Peyer's patch (tissue), 4 donors: ENCODE results near the gene NHEJ1. TPM values are rescaled to one million over a fixed set of nuclear protein-coding genes. Genes with fewer than 3 reads are reported as not detected.
A peak's percentile ranks its signal among the peaks of the same experiment; 100 is the strongest.

Experiments used
- DNase-seq, 3 donors: peaks; one replicate each; pipeline ENCODE4 v3.0.0-alpha.2; 2017 to 2019
- H3K27ac ChIP-seq, 4 donors: fragments of 200-600 bp; sonication (generic); one replicate each; pipeline ENCODE4 v1.5.1; 2016 to 2019
- H3K27me3 ChIP-seq, 2 donors: fragments of 200-600 bp; sonication (generic); one replicate each; pipeline ENCODE4 v1.5.1; 2019
- H3K36me3 ChIP-seq, 3 donors: fragments of 200-600 bp; sonication (generic); one replicate each; pipeline ENCODE4 v1.5.1; 2016 to 2019
- H3K4me1 ChIP-seq, 4 donors: fragments of 200-600 bp; sonication (generic); one replicate each; pipeline ENCODE4 v1.5.1; 2016 to 2019
- H3K4me3 ChIP-seq, 4 donors: fragments of 200-600 bp; sonication (generic); 1 replicate in 3 of 4; 2 replicates in 1 of 4; pipeline ENCODE4 v1.5.1; 2016 to 2019; ENCODE audit warnings: mild to moderate bottlenecking in 1 of 4
- H3K9me3 ChIP-seq, 4 donors: fragments of 200-600 bp; sonication (generic); one replicate each; pipeline ENCODE4 v1.5.1; 2016 to 2019; ENCODE audit warnings: mild to moderate bottlenecking in 1 of 4
- POLR2A ChIP-seq, 2 donors: fragments of 450-650 bp; IDR thresholded peaks; one replicate each; pipeline ENCODE4 v1.5.1; 2017; ENCODE audit warnings: antibody characterized with exemption in 2 of 2, mild to moderate bottlenecking in 2 of 2, moderate library complexity in 2 of 2
- total RNA-seq, 4 donors: library from RNA; depleted of rRNA; stranded (reverse); fragments of >200 nt; gene quantifications; one replicate each; pipeline ENCODE4 v1.1.0, GENCODE V29; 2016
- TF ChIP-seq, protein P1 (sequence below), 6 experiments: fragments of 450-650 bp in 4 of 6; fragments of 200-600 bp in 2 of 6; sonication (generic) in 1 of 6; IDR thresholded peaks; one replicate each; pipeline ENCODE4 v1.5.1; 2017 to 2019; ENCODE audit warnings: antibody characterized with exemption in 6 of 6, mild to moderate bottlenecking in 3 of 6, moderate library complexity in 1 of 6

The NHEJ1 gene
- total RNA-seq, 4 donors from 2014 or later = 28.1 to 91.6 (median 67.2) TPM

DNA sequence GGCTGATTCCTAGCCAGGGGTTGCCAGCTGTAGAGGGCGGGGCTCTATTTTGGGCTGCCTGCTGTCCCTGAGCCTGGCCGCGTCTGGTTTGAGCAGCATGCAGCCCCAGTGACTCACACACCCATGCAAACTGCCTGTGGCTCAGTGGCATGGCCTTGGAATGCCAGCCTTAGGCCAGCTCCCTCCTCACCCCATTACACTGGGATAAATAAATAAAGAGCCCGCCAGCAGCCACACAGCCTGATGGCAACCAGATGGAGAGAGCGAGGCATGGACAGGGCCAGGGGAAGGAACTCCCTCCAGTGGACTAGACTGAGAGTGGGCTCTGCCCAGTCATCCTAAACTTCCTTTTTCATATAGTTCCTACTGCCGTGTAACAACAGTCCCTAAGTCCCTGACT lies 18.3 kb downstream of the NHEJ1 start:
- H3K36me3 ChIP-seq = peaks cover 0 to 68% (median 0%) of the 10 kb centered on the region in 3 donors
- no peak for DNase-seq

DNA sequence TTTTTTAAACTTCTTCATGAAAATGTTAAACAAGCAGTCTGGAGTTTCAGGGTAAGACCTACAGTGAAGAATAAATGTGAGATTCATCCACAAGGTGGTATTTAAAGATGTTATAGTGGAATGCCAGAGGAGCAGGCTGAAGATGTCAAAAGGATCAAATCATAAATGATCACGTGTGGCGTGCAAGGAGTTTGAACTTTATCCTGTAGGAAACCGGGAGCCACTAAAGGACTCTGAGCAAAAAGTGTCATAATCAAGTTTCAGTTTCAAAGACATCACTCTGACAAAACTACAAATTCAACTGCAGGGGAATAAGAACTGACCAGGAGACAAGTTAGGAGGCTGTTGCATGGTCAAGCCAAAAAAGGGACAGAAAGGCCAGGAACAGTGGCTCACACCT lies 19.9 kb downstream of the NHEJ1 start:
- TF ChIP-seq, protein P1, sequence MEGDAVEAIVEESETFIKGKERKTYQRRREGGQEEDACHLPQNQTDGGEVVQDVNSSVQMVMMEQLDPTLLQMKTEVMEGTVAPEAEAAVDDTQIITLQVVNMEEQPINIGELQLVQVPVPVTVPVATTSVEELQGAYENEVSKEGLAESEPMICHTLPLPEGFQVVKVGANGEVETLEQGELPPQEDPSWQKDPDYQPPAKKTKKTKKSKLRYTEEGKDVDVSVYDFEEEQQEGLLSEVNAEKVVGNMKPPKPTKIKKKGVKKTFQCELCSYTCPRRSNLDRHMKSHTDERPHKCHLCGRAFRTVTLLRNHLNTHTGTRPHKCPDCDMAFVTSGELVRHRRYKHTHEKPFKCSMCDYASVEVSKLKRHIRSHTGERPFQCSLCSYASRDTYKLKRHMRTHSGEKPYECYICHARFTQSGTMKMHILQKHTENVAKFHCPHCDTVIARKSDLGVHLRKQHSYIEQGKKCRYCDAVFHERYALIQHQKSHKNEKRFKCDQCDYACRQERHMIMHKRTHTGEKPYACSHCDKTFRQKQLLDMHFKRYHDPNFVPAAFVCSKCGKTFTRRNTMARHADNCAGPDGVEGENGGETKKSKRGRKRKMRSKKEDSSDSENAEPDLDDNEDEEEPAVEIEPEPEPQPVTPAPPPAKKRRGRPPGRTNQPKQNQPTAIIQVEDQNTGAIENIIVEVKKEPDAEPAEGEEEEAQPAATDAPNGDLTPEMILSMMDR (IDR thresholded peaks at IDR 0.05) = no peak
- DNase-seq = peak in 1 of 3 donors; percentile 77
- Histone ChIP-seq H3K36me3 (peaks cover 0 to 52% (median 0%) of the 10 kb centered on the region in 3 donors), H3K4me1 (peaks cover 0 to 7% (median 0%) of the 10 kb centered on the region in 4 donors), H3K4me3 (no peak overlapping the region), H3K27me3 (no peaks in the 10 kb centered on the region), H3K9me3 (no peaks in the 10 kb centered on the region), H3K27ac (peak overlapping the region in 2 of 4 donors; percentile 32 to 81)

More for the DNA sequence above, 18.3 kb downstream of the NHEJ1 start:
- Histone ChIP-seq H3K27me3 (no peaks in the 10 kb centered on the region), H3K4me3 (no peak overlapping the region), H3K4me1 (peaks cover 0 to 7% (median 0%) of the 10 kb centered on the region in 4 donors), H3K9me3 (no peaks in the 10 kb centered on the region), H3K27ac (no peak overlapping the region)
- TF ChIP-seq, protein P1 (IDR thresholded peaks at IDR 0.05) = no peak
- no peak for TF ChIP-seq POLR2A (IDR thresholded peaks at IDR 0.05)

DNA sequence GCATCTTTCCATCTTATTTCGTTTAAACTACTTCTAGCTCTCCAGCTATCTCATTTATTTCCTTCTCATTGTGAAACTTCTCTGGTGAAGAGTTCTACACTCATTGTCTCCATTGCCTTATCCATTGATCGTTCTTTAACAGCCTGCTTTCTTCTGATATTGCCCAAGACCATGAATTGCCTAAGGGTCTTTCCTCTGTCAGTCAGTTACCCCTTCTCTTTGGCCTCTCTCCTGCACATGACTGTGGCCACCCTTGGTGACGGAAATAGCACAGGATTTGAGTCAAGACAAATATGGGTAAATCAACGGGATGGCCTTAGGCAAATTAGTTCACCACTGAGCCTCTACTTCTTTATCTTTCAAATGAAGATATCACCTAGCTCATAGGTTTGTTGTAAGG lies 26.6 kb downstream of the NHEJ1 start:
- Histone ChIP-seq H3K9me3 (no peaks in the 10 kb centered on the region), H3K4me3 (no peak overlapping the region), H3K27me3 (no peaks in the 10 kb centered on the region), H3K4me1 (no peaks in the 10 kb centered on the region), H3K27ac (no peak overlapping the region), H3K36me3 (peaks cover 0 to 5% (median 0%) of the 10 kb centered on the region in 3 donors)
- no peak for TF ChIP-seq POLR2A (IDR thresholded peaks at IDR 0.05)
- TF ChIP-seq, protein P1 (IDR thresholded peaks at IDR 0.05) = no peak
- DNase-seq = no peak

DNA sequence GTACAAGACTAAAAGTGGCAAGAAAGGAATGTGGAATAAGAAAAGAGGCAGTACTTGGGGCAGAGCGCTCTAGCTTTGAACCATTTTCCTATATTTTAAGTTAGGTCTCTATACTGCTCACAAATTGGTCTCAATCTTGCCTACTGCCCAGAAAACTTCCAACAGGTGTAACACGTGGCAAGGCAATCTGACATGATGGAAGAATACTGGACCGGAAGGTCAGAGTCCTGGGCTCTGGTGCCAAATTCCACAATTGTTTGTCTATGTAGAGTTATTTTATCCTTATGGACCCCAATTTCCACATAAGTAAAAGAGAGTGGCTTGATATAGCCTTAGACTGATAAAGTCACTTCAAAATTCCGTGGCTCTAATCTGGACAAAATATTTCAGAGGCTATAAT lies 28.9 kb downstream of the NHEJ1 start:
- peaks cover 0 to 5% (median 2%) of the 10 kb centered on the region in 4 donors for H3K4me1 ChIP-seq
- no peaks in the 10 kb centered on the region for H3K36me3 ChIP-seq
- no peak for DNase-seq
- H3K4me3 ChIP-seq = no peak overlapping the region
- H3K27ac ChIP-seq = no peak overlapping the region
- H3K9me3 ChIP-seq = no peaks in the 10 kb centered on the region
- no peaks in the 10 kb centered on the region for H3K27me3 ChIP-seq
- TF ChIP-seq, protein P1 (IDR thresholded peaks at IDR 0.05) = no peak

DNA sequence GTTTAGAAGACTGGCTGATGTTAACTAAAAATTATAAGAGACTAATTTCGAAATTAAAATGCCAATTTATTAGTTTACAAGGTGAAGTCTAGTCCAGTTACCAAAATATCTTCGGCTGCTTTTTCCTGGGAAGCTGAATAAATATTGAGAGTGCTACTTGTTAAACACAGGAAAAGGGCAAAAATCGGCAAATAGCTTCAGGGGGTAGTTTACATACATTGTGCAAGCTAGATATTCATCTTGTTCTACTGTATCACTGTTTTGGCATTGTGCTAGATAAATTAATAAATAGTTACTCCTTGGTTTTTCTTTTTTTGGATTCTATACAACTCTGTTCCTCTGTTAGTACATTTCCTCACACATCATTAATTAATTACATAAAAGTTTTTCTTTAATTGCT lies 29.3 kb downstream of the NHEJ1 start:
- Histone ChIP-seq H3K9me3 (no peaks in the 10 kb centered on the region), H3K27me3 (no peaks in the 10 kb centered on the region), H3K36me3 (no peaks in the 10 kb centered on the region), H3K4me3 (no peak overlapping the region), H3K27ac (no peak overlapping the region), H3K4me1 (peaks cover 0 to 8% (median 3%) of the 10 kb centered on the region in 4 donors)
- DNase-seq = no peak
- TF ChIP-seq POLR2A (IDR thresholded peaks at IDR 0.05) = no peak

DNA sequence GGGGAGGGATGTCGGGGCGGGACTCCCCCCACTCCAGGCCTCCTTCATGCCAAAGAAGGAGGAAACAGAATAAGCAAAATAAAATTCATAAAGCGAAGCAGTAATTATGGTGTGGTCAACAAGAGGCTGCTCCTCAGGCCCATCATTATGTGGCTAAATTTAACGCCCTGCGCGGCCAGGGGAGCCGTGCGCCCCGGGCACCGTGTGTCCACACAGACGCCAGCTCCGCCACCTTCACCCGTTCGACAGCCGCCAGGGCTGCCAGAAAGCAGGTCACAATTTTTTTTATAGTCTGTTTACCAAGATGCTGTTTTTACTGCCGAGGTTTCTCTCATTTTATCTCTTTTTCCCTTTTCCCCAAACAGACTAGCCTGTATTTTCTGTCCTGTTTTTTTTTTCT lies 31.0 kb downstream of the NHEJ1 start:
- Histone ChIP-seq H3K27me3 (no peaks in the 10 kb centered on the region), H3K4me3 (no peak overlapping the region), H3K9me3 (no peaks in the 10 kb centered on the region), H3K4me1 (peaks cover 0 to 20% (median 7%) of the 10 kb centered on the region in 4 donors), H3K27ac (no peak overlapping the region), H3K36me3 (no peaks in the 10 kb centered on the region)
- no peak for TF ChIP-seq POLR2A (IDR thresholded peaks at IDR 0.05)
- TF ChIP-seq, protein P1 (IDR thresholded peaks at IDR 0.05) = no peak
- no peak for DNase-seq
